NCI-H146 treated with DMSO at 0.1 percent for 48 hours (cell line): ENCODE data around the gene COL25A1.
"Not testable (repeated sequence)": the region's sequence is repeated elsewhere in the genome, so short reads cannot be mapped to it uniquely, and the experiment has no call there.

ENCODE experiments used
- DNase-seq: peaks from one replicate; lab custom pipeline; 2025; ENCODE audit not compliant: unreplicated experiment; lab: John Stamatoyannopoulos, UW

COL25A1 gene

GRCh38 chr4:108884596-108884995 lies 417.9 kb downstream of the COL25A1 start:
- DNase-seq: no peak

GRCh38 chr4:108881986-108882385 lies 420.5 kb downstream of the COL25A1 start:
- DNase-seq: no peak

GRCh38 chr4:108881190-108881589 lies 421.3 kb downstream of the COL25A1 start:
- DNase-seq: no peak

GRCh38 chr4:108878806-108879205 lies 423.7 kb downstream of the COL25A1 start:
- no peak for DNase-seq

GRCh38 chr4:108877821-108878220 lies 424.6 kb downstream of the COL25A1 start:
- DNase-seq: no peak

GRCh38 chr4:108874806-108875205 lies 427.7 kb downstream of the COL25A1 start:
- no peak for DNase-seq

- DNase-seq: not testable (repeated sequence)
These were observed 432.5 kb downstream of the COL25A1 start for GRCh38 chr4:108869970-108870369.

- DNase-seq: no peak
These were observed 433.7 kb downstream of the COL25A1 start for GRCh38 chr4:108868606-108869227.

GRCh38 chr4:108867476-108867875 lies 435.0 kb downstream of the COL25A1 start:
- DNase-seq: no peak

- DNase-seq: no peak
These were observed 441.1 kb downstream of the COL25A1 start for GRCh38 chr4:108861334-108861733.

- no peak for DNase-seq
These were observed 447.7 kb downstream of the COL25A1 start for GRCh38 chr4:108854786-108855185.

GRCh38 chr4:108852691-108853090 lies 449.8 kb downstream of the COL25A1 start:
- no peak for DNase-seq

GRCh38 chr4:108851366-108851765 lies 451.1 kb downstream of the COL25A1 start:
- DNase-seq: no peak

GRCh38 chr4:108850219-108850649 lies 452.2 kb downstream of the COL25A1 start:
- no peak for DNase-seq

GRCh38 chr4:108849611-108850168 lies 452.8 kb downstream of the COL25A1 start:
- no peak for DNase-seq

- no peak for DNase-seq
These were observed 455.9 kb downstream of the COL25A1 start for GRCh38 chr4:108846568-108846967.

- no peak for DNase-seq
These were observed 462.0 kb downstream of the COL25A1 start for GRCh38 chr4:108840426-108840975.

GRCh38 chr4:108839333-108839732 lies 463.1 kb downstream of the COL25A1 start:
- DNase-seq: no peak

GRCh38 chr4:108838451-108838850 lies 464.0 kb downstream of the COL25A1 start:
- DNase-seq: no peak

- DNase-seq: no peak
These were observed 467.5 kb downstream of the COL25A1 start for GRCh38 chr4:108834835-108835384.

GRCh38 chr4:108834166-108834834 lies 468.2 kb downstream of the COL25A1 start:
- no peak for DNase-seq

- DNase-seq: no peak
These were observed 469.4 kb downstream of the COL25A1 start for GRCh38 chr4:108833046-108833445.
